GM13976 (cell line): ENCODE results near the gene RBP7.

Experiments used
- DNase-seq: peaks from one replicate; pipeline ENCODE4 v3.0.0; 2012; ENCODE audit warnings: low spot score
- in situ Hi-C: fragments of 300-500 bp; cut with MboI; formaldehyde crosslinking; loops from one replicate; pipeline ENCODE4 v1.12.0; 2022; ENCODE audit warnings: low sequenced_read_pairs, mixed read lengths, inconsistent platforms; ENCODE audit not compliant: unreplicated experiment
- TF ChIP-seq, protein P1 (sequence below): IDR thresholded peaks from 2 replicates; pipeline ENCODE4 v1.5.1; 2012; ENCODE audit warnings: borderline replicate concordance, mild to moderate bottlenecking; ENCODE audit not compliant: insufficient read depth; ENCODE audit errors: extremely low read depth, missing control alignments, control extremely low read depth

RBP7 gene

DNA sequence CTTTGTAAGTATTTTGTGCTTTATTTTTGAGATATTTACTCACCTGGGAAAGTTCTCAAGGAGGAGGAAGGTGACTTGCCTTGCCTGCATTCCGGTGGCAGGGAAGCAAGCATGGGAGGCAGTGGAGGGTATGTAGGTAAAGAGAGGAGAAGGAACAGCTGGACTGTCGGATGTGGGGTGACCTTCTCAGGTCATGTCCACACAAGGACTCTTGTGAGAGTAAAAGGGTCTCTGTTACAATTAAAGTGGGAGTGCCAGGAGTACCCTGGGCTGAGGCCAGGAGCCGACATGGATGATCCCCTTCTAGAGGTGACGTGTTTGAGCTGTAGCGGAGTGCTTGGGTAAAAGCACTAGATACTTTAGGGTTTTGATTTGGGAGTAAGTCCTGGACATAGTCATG is 60.8 kb downstream of the RBP7 start:
- no peak for DNase-seq
- TF ChIP-seq, protein P1, sequence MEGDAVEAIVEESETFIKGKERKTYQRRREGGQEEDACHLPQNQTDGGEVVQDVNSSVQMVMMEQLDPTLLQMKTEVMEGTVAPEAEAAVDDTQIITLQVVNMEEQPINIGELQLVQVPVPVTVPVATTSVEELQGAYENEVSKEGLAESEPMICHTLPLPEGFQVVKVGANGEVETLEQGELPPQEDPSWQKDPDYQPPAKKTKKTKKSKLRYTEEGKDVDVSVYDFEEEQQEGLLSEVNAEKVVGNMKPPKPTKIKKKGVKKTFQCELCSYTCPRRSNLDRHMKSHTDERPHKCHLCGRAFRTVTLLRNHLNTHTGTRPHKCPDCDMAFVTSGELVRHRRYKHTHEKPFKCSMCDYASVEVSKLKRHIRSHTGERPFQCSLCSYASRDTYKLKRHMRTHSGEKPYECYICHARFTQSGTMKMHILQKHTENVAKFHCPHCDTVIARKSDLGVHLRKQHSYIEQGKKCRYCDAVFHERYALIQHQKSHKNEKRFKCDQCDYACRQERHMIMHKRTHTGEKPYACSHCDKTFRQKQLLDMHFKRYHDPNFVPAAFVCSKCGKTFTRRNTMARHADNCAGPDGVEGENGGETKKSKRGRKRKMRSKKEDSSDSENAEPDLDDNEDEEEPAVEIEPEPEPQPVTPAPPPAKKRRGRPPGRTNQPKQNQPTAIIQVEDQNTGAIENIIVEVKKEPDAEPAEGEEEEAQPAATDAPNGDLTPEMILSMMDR: no peak
- in situ Hi-C loops: no loop called here

DNA sequence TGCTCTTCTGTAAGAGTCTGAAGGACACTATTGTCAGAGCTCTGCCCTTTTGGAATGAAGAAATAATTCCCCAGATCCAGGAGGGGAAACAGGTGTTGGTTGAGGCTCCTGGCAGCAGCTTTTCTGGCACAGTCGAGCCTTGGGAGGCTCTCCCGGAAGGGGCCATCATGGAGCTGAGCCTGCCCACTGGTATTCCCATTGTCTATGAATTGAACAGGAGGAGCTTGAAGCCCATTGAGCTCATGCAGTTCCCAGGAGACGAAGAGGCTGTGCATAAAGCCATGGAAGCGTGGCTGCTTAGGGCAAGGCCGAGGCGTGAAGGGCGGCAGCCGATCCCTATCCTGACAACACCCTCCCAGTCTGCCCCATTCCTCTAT is 62.3 kb downstream of the RBP7 start:
- TF ChIP-seq, protein P1: no peak
- DNase-seq: no peak
- in situ Hi-C loops: no loop called here

DNA sequence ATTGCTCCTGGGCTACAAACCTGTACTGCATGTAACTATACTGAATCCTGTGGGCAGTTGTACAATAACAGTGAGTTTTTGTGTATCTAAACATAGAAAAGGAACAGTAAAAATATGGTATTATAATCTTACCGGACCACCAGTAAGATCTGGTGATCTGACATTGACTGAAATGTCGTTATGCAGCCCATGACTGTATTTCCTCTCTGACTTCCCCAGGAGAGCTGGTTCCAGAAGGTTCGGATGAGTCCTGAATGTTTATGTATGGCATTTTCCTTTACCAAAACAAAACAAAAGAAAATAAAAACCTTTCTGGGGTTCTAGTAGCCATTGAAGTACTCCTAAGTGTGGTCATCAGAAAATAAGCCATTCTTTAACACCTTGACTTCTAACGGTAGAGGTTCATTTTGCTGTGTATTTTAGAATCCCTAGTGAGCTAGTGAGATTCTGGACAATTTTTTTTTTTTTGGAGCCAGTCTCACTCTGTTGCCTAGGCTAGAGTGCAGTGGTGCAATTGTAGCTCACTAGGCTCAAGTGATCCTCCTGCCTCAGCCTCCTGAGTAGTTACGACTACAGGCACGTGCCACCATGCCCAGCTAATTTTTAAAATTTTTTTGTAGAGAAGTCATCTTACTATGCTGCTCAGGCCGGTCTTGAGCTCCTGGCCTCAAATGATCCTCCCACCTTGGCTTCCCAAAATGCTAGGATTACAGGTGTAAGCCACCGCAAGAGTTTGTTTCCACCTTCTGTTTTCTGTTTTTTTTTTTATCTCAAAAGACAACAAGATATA is 63.5 kb downstream of the RBP7 start:
- in situ Hi-C loops: no loop called here
- TF ChIP-seq, protein P1: no peak
- no peak for DNase-seq

DNA sequence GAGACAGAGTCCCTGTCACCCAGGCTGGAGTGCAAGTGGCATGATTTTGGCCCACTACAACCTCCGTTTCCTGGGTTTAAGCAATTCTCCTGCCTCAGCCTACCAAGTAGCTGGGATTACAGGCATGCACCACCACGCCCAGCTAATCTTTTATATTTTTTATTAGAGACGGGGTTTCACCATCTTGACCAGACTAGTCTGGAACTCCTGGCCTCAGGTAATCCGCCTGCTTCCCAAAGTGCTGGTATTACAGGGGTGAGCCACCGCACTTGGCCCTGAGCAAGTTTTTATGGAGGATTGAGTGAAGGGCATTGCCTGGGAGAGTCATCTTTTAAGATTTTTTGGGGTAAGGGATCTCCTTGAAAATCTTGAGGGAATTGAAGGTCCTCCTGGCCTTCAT is 64.2 kb downstream of the RBP7 start:
- no peak for DNase-seq
- TF ChIP-seq, protein P1: no peak
- in situ Hi-C loops: no loop called here

DNA sequence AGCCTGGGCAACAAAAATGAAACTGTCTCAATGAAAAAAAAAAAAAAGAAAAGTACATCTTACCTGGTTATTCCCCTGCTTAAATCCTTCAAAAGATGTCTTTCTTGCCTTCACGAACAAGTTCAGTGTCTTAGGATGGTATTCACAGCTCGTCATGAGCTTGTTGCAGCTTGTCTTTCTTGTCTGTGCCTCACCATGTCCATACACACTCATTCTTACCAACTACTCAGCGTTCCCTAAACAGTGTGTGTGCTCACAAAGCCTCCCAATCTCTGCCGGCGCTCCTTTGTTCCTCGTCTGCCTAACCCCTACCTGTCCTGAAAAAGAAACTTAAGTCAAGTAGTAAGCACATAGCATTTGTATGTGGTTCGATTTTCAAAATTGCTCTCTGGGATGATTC is 66.8 kb downstream of the RBP7 start:
- TF ChIP-seq, protein P1: no peak
- no peak for DNase-seq
- in situ Hi-C loops: no loop called here

DNA sequence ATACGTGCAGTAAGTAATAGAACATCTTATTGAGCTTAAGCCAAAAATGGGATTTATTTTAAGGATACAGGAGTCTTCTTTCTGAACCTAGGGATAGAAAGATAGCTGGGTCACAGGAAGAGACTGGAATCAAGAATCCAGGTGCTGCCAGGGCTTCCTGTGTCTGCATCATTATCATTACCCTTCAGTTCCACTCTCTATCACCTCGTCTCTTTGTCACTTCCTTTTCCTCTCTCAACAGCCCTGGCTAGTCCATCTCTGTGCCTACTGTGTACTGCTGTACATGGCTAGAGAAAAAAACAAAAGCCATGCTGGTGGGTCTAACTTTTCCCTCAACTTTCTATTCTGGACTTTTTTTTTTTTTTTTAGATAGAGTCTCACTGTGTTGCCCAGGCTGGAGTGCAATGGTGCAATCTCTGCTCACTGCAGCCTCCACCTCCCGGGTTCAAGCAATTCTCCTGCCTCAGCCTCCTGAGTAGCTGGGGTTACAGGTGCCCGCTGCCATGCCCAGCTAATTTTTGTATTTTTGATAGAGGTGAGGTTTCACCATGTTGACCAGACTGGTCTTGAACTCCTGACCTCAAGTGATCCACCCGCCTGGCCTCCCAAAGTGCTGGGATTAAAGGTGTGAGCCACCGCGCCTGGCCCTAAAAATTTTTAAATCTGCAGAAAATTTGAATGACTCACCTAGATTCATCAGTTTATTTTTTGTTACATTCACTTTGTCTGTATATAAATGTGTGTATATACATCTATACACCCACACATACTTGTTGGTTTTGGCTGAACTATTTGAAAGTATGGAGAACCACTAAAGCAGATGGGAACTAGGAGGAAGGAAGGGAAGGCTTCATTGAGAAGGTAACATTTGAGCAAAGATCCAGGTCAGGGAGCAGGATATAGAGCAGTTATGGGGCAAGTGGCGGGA is 67.7 kb downstream of the RBP7 start:
- TF ChIP-seq, protein P1: no peak
- in situ Hi-C loops: no loop called here
- DNase-seq: no peak
